Measurements from ENCODE around the gene RPS6KB2.
A peak's percentile ranks its signal among the peaks of the same experiment; 100 is the strongest.

The RPS6KB2 gene

GRCh38 chr11:67429722-67430121 is 1.4 kb downstream of the RPS6KB2 start:
- DNase-seq (ENCODE audit: low spot score) = no peak

GRCh38 chr11:67431346-67432249 is 3.3 kb downstream of the RPS6KB2 start:
- no peak for DNase-seq (ENCODE audit: low spot score)

GRCh38 chr11:67432655-67433349 is 4.5 kb downstream of the RPS6KB2 start:
- DNase-seq (ENCODE audit: low spot score) = no peak

GRCh38 chr11:67433536-67434394 is 5.5 kb downstream of the RPS6KB2 start:
- no peak for DNase-seq (ENCODE audit: low spot score)

GRCh38 chr11:67434395-67434881 is 6.1 kb downstream of the RPS6KB2 start:
- no peak for DNase-seq (ENCODE audit: low spot score)

GRCh38 chr11:67435031-67435726 is 6.9 kb downstream of the RPS6KB2 start:
- DNase-seq (ENCODE audit: low spot score) = no peak

- no peak for DNase-seq (ENCODE audit: low spot score)
These were observed 7.6 kb downstream of the RPS6KB2 start for GRCh38 chr11:67435727-67436458.

- no peak for DNase-seq (ENCODE audit: low spot score)
These were observed 8.3 kb downstream of the RPS6KB2 start for GRCh38 chr11:67436459-67437081.

GRCh38 chr11:67437082-67437808 is 9.0 kb downstream of the RPS6KB2 start, which contains the start of gene PTPRCAP:
PTPRCAP (minus strand) TSS chr11:67437682; CDS start chr11:67437619, 63 bp downstream.
- DNase-seq (ENCODE audit: low spot score) = no peak

GRCh38 chr11:67437809-67438157 is 9.5 kb downstream of the RPS6KB2 start:
- DNase-seq (ENCODE audit: low spot score) = no peak

GRCh38 chr11:67438158-67438902 is 10.0 kb downstream of the RPS6KB2 start:
- no peak for DNase-seq (ENCODE audit: low spot score)

- DNase-seq (ENCODE audit: low spot score) = peak; percentile 49
These were observed 11.3 kb downstream of the RPS6KB2 start for GRCh38 chr11:67439321-67440228.

GRCh38 chr11:67440229-67441097 is 12.2 kb downstream of the RPS6KB2 start:
- DNase-seq (ENCODE audit: low spot score) = no peak

- no peak for DNase-seq (ENCODE audit: low spot score)
These were observed 12.8 kb downstream of the RPS6KB2 start for GRCh38 chr11:67441098-67441563.

- DNase-seq (ENCODE audit: low spot score) = no peak
These were observed 13.5 kb downstream of the RPS6KB2 start for GRCh38 chr11:67441731-67442351.

All from AG08395 (cell line).